Lower leg skin (tissue), 3 donors: ENCODE results near the gene DHRS7B.

Experiments
- CTCF ChIP-seq, 3 donors: fragments of 450-650 bp; IDR thresholded peaks; one replicate each; pipeline ENCODE4 v1.5.1; 2016; ENCODE audit warnings: antibody characterized with exemption in 3 of 3, mild to moderate bottlenecking in 3 of 3, moderate library complexity in 2 of 3
- POLR2A ChIP-seq, 2 donors: fragments of 450-650 bp; IDR thresholded peaks; one replicate each; pipeline ENCODE4 v1.6.1; 2016 to 2017; ENCODE audit warnings: antibody characterized with exemption in 2 of 2, mild to moderate bottlenecking in 1 of 2, moderate library complexity in 1 of 2

- TF ChIP-seq CTCF (IDR thresholded peaks at IDR 0.05): no peak
- TF ChIP-seq POLR2A (IDR thresholded peaks at IDR 0.05): no peak
Observed at GRCh38 chr17:21170809-21171208, 44.0 kb downstream of the DHRS7B start.
